ENCODE results near the gene CYP26C1. TPM values are rescaled to one million over a fixed set of nuclear protein-coding genes. Genes with fewer than 3 reads are reported as not detected.

The CYP26C1 gene
- total and polyA plus RNA-seq, 2 of the 4 experiments (the other 2 are of a cell fraction): 0.02 TPM; not detected in 1

GRCh38 chr10:93062514-93063143 is 2.0 kb downstream of the CYP26C1 start:
- no TSS peak for BruUV-seq (replicated peaks)
- Histone ChIP-seq H3K23ac (ENCODE audit: low read depth, low read length) (0 out of 2 replicates have a peak overlapping the region, but pooled peaks have one; percentile 73), H3K4ac (ENCODE audit: low read depth, low read length) (no peak overlapping the region), H3K79me1 (ENCODE audit: low read depth in 1 of 2, low read length in 2 of 2) (no peaks in the 10 kb centered on the region), H4K91ac (ENCODE audit: insufficient read depth, low read depth, low read length) (no peak overlapping the region), H3K9ac (ENCODE audit: low read depth, low read length) (no peak overlapping the region), H3K36me3 (ENCODE audit: control insufficient read depth, insufficient read depth, low read length) (no peaks in the 10 kb centered on the region; the same call in 1 of the 2 replicates), H2BK20ac (ENCODE audit: low read depth, low read length) (no peak overlapping the region; the same call in 1 of the 2 replicates), H4K20me1 (ENCODE audit: insufficient read depth, low read length) (peaks cover 4% of the 10 kb centered on the region; the same call in 1 of the 2 replicates), H3K4me1 (ENCODE audit: control insufficient read depth, insufficient read depth, low read length) (peaks cover 6% of the 10 kb centered on the region; the same call in 1 of the 2 replicates), H3K27ac (ENCODE audit: insufficient read depth, low read length) (no peak overlapping the region), H2AK9ac (replicated peaks; ENCODE audit: low read depth, low read length, poor library complexity) (peak overlapping the region; percentile 38), H3K4me2 (ENCODE audit: low read depth, low read length) (peak overlapping the region; percentile 83), H3K9me1 (ENCODE audit: insufficient read depth, low read length) (no peaks in the 10 kb centered on the region), H3K9me3 (ENCODE audit: control insufficient read depth, insufficient read depth, low read length) (no peaks in the 10 kb centered on the region), H4K8ac (ENCODE audit: low read depth in 2 of 2, low read length in 2 of 2) (peak overlapping the region in 1 of 2 experiments; percentile 52; a peak in 1 of 4 replicates), H3K4me3 (ENCODE audit: insufficient read depth, low read depth, low read length) (peak overlapping the region; percentile 36), H2AFZ (replicated peaks; ENCODE audit: low read length, poor library complexity) (peak overlapping the region; percentile 89), H2BK120ac (ENCODE audit: low read depth, low read length) (no peak overlapping the region), H3K56ac (ENCODE audit: extremely low read depth, insufficient read depth, low read length) (no peak overlapping the region), H3K18ac (ENCODE audit: low read depth, low read length) (no peak overlapping the region), H2BK15ac (ENCODE audit: low read depth, low read length) (no peak overlapping the region), H3K27me3 (ENCODE audit: control insufficient read depth, insufficient read depth, low read length) (peaks cover 74% of the 10 kb centered on the region), H4K5ac (ENCODE audit: low read depth, low read length) (no peak overlapping the region), H2BK5ac (ENCODE audit: low read depth, low read length, poor library complexity, severe bottlenecking) (no peak overlapping the region), H3K14ac (replicated peaks; ENCODE audit: low read depth, low read length) (no peak overlapping the region; the same call in 1 of the 2 replicates), H2AK5ac (ENCODE audit: low read depth, low read length) (no peak overlapping the region)
- peak; percentile 44 for DNase-seq
- ATAC-seq (ENCODE audit: low read depth): peak; percentile 73
- WGBS, 2 experiments (ENCODE audit: extremely low coverage in 2 of 2, insufficient read length in 1 of 2): 4% methylated on average over 38 of the region's 68 CpGs; no CpG with 5 or more reads in 1 of the 2 experiments
- POLR2A ChIA-PET (ENCODE audit: unreplicated experiment): no interaction called here
- in situ Hi-C loops (cut with MboI; ENCODE audit: low sequenced_read_pairs) (no loop called here), dilution Hi-C loops (cut with HindIII; ENCODE audit: low sequenced_read_pairs, unreplicated experiment) (no loop called here), intact Hi-C loops (cut with micrococcal nuclease) (no loop called here)
- CTCF ChIA-PET: interaction anchor here (0.7 to 1.1 kb wide), 2 partner anchors 9 kb away, joined by 4 to 6 read pairs; no protein-coding TSS in a partner anchor
- TF ChIP-seq MXI1 (IDR thresholded peaks at IDR 0.05; ENCODE audit: borderline replicate concordance, low read depth, low read length) (no peak), POLR2A (IDR thresholded peaks at IDR 0.05; ENCODE audit: low read depth, low read length) (no peak), BHLHE40 (IDR thresholded peaks at IDR 0.05; ENCODE audit: low read depth, low read length) (no peak), CTCF (conservative IDR thresholded peaks at IDR 0.05; ENCODE audit: low read depth, low read length) (peak; percentile 63), CHD1 (IDR thresholded peaks at IDR 0.05; ENCODE audit: low read depth, low read length) (no peak), RAD21 (IDR thresholded peaks at IDR 0.05; ENCODE audit: low read length) (peak; percentile 27; the same call in 1 of the 2 replicates), SMC3 (IDR thresholded peaks at IDR 0.05; ENCODE audit: low read depth, low read length) (0 out of 2 replicates have a peak, but pooled peaks have one; percentile 21), ELK1 (IDR thresholded peaks at IDR 0.05; ENCODE audit: borderline replicate concordance, low read depth, low read length) (no peak)
